HUES48 (cell line): Measurements from ENCODE around the gene CARD18.

Experiments used
- H3K27ac ChIP-seq: one replicate; pipeline ENCODE4 v1.7.0; 2013; ENCODE audit warnings: low read depth, low read length, inconsistent platforms
- H3K27me3 ChIP-seq: 2 replicates; pipeline ENCODE4 v1.6.1; 2013; ENCODE audit warnings: mild to moderate bottlenecking, low read length; ENCODE audit not compliant: control insufficient read depth, insufficient read depth
- H3K36me3 ChIP-seq: 2 replicates; pipeline ENCODE4 v1.6.1; 2013; ENCODE audit warnings: low read length; ENCODE audit not compliant: control insufficient read depth, insufficient read depth
- H3K4me1 ChIP-seq: 2 replicates; pipeline ENCODE4 v1.6.1; 2013; ENCODE audit warnings: mild to moderate bottlenecking, low read length; ENCODE audit not compliant: control insufficient read depth, insufficient read depth
- H3K4me3 ChIP-seq: 2 replicates; pipeline ENCODE4 v1.5.1; 2013; ENCODE audit warnings: mild to moderate bottlenecking, low read depth, low read length
- H3K9ac ChIP-seq: 2 replicates; pipeline ENCODE4 v1.6.1; 2013; ENCODE audit warnings: mild to moderate bottlenecking, low read depth, low read length, moderate library complexity
- H3K9me3 ChIP-seq: 2 replicates; pipeline ENCODE4 v1.6.1; 2013; ENCODE audit warnings: low read length; ENCODE audit not compliant: control insufficient read depth, insufficient read depth

Gene CARD18

GRCh38 chr11:105139669-105140068, at the start of gene CARD18:
CARD18 (minus strand) TSS chr11:105139769; CDS start chr11:105139726, 43 bp downstream.
- H3K9me3 ChIP-seq = peaks cover 3% of the 10 kb centered on the region; the same call in 1 of the 2 replicates

GRCh38 chr11:105183987-105184386, 44.4 kb upstream of the CARD18 start:
- Histone ChIP-seq H3K27me3 (no peaks in the 10 kb centered on the region), H3K4me3 (no peak overlapping the region), H3K4me1 (no peaks in the 10 kb centered on the region), H3K9ac (no peak overlapping the region), H3K27ac (no peak overlapping the region), H3K9me3 (no peaks in the 10 kb centered on the region), H3K36me3 (no peaks in the 10 kb centered on the region)

More at GRCh38 chr11:105139669-105140068, at the start of gene CARD18:
- Histone ChIP-seq H3K27me3 (no peaks in the 10 kb centered on the region), H3K36me3 (no peaks in the 10 kb centered on the region), H3K4me1 (no peaks in the 10 kb centered on the region), H3K9ac (no peak within 1 kb of the TSS), H3K4me3 (no peak within 1 kb of the TSS), H3K27ac (no peak within 1 kb of the TSS)

- no peaks in the 10 kb centered on the region for H3K9me3 ChIP-seq
- no peaks in the 10 kb centered on the region for H3K27me3 ChIP-seq
- no peak overlapping the region for H3K27ac ChIP-seq
- H3K36me3 ChIP-seq = no peaks in the 10 kb centered on the region
- no peaks in the 10 kb centered on the region for H3K4me1 ChIP-seq
- no peak overlapping the region for H3K9ac ChIP-seq
- no peak overlapping the region for H3K4me3 ChIP-seq
Observed at GRCh38 chr11:105183426-105183825, 43.9 kb upstream of the CARD18 start.

- Histone ChIP-seq H3K4me3 (no peak overlapping the region), H3K27ac (no peak overlapping the region), H3K9me3 (no peaks in the 10 kb centered on the region), H3K36me3 (no peaks in the 10 kb centered on the region), H3K4me1 (no peaks in the 10 kb centered on the region), H3K27me3 (no peaks in the 10 kb centered on the region), H3K9ac (no peak overlapping the region)
Observed at GRCh38 chr11:105181521-105181920, 42.0 kb upstream of the CARD18 start.

- Histone ChIP-seq H3K27ac (no peak overlapping the region), H3K4me3 (no peak overlapping the region), H3K27me3 (no peaks in the 10 kb centered on the region), H3K36me3 (no peaks in the 10 kb centered on the region), H3K9me3 (no peaks in the 10 kb centered on the region), H3K9ac (no peak overlapping the region), H3K4me1 (no peaks in the 10 kb centered on the region)
Observed at GRCh38 chr11:105181100-105181499, 41.5 kb upstream of the CARD18 start.

GRCh38 chr11:105179542-105180278, 40.1 kb upstream of the CARD18 start:
- H3K27ac ChIP-seq = no peak overlapping the region
- H3K4me3 ChIP-seq = no peak overlapping the region
- no peaks in the 10 kb centered on the region for H3K27me3 ChIP-seq
- no peaks in the 10 kb centered on the region for H3K9me3 ChIP-seq
- H3K36me3 ChIP-seq = no peaks in the 10 kb centered on the region
- H3K9ac ChIP-seq = no peak overlapping the region
- no peaks in the 10 kb centered on the region for H3K4me1 ChIP-seq

GRCh38 chr11:105177658-105178057, 38.1 kb upstream of the CARD18 start:
- no peaks in the 10 kb centered on the region for H3K9me3 ChIP-seq
- no peaks in the 10 kb centered on the region for H3K4me1 ChIP-seq
- no peak overlapping the region for H3K27ac ChIP-seq
- H3K36me3 ChIP-seq = no peaks in the 10 kb centered on the region
- H3K9ac ChIP-seq = no peak overlapping the region
- H3K27me3 ChIP-seq = no peaks in the 10 kb centered on the region
- H3K4me3 ChIP-seq = no peak overlapping the region

GRCh38 chr11:105168457-105168856, 28.9 kb upstream of the CARD18 start:
- H3K9me3 ChIP-seq = no peaks in the 10 kb centered on the region
- H3K4me1 ChIP-seq = no peaks in the 10 kb centered on the region
- no peaks in the 10 kb centered on the region for H3K36me3 ChIP-seq
- no peak overlapping the region for H3K4me3 ChIP-seq
- H3K9ac ChIP-seq = no peak overlapping the region
- no peaks in the 10 kb centered on the region for H3K27me3 ChIP-seq
- H3K27ac ChIP-seq = no peak overlapping the region

- H3K36me3 ChIP-seq = no peaks in the 10 kb centered on the region
- no peaks in the 10 kb centered on the region for H3K4me1 ChIP-seq
- H3K27me3 ChIP-seq = no peaks in the 10 kb centered on the region
- no peak overlapping the region for H3K9ac ChIP-seq
- H3K4me3 ChIP-seq = no peak overlapping the region
- H3K9me3 ChIP-seq = no peaks in the 10 kb centered on the region
- H3K27ac ChIP-seq = no peak overlapping the region
Observed at GRCh38 chr11:105167244-105167643, 27.7 kb upstream of the CARD18 start.

GRCh38 chr11:105164208-105164607, 24.6 kb upstream of the CARD18 start:
- H3K4me1 ChIP-seq = no peaks in the 10 kb centered on the region
- H3K27me3 ChIP-seq = no peaks in the 10 kb centered on the region
- H3K27ac ChIP-seq = no peak overlapping the region
- no peak overlapping the region for H3K4me3 ChIP-seq
- no peaks in the 10 kb centered on the region for H3K9me3 ChIP-seq
- no peaks in the 10 kb centered on the region for H3K36me3 ChIP-seq
- no peak overlapping the region for H3K9ac ChIP-seq

- Histone ChIP-seq H3K4me3 (no peak overlapping the region), H3K9me3 (no peaks in the 10 kb centered on the region), H3K27ac (no peak overlapping the region), H3K36me3 (no peaks in the 10 kb centered on the region), H3K4me1 (no peaks in the 10 kb centered on the region), H3K9ac (no peak overlapping the region), H3K27me3 (no peaks in the 10 kb centered on the region)
Observed at GRCh38 chr11:105162506-105162905, 22.9 kb upstream of the CARD18 start.
